WTC11 (cell line): ENCODE measurements around the gene FTH1. TPM values are rescaled to one million over a fixed set of nuclear protein-coding genes. Genes with fewer than 3 reads are reported as not detected.

Source experiments
- ATAC-seq: fragments of 200-7000 bp; cut with Tn5 transposase; 2 replicates; pipeline ENCODE4 v1.10.0; 2021; ENCODE audit warnings: mild to moderate bottlenecking, moderate library complexity
- CTCF ChIA-PET: fragments of 300-600 bp; sonication (Branson Sonifier 250); formaldehyde crosslinking; loops from one replicate; lab custom pipeline; 2021; ENCODE audit warnings: antibody characterized with exemption; lab: Charles Lee
- POLR2A ChIA-PET: fragments of 350-600 bp; sonication (Branson Sonifier 250); formaldehyde crosslinking; loops from one replicate; lab custom pipeline; 2021; ENCODE audit warnings: antibody characterized with exemption; lab: Charles Lee
- DNase-seq: peaks from one replicate; pipeline ENCODE4 v3.0.0; 2021; ENCODE audit warnings: low spot score
- H3K27ac Mint-ChIP-seq: 2 replicates; pipeline ENCODE4 v1.8.0; 2021; ENCODE audit warnings: mixed read lengths
- H3K27me3 Mint-ChIP-seq: 2 replicates; pipeline ENCODE4 v1.8.0; 2021; ENCODE audit warnings: low read depth, mild to moderate bottlenecking, moderate library complexity, mixed read lengths
- H3K36me3 Mint-ChIP-seq: 2 replicates; pipeline ENCODE4 v1.8.0; 2021; ENCODE audit warnings: mixed read lengths
- H3K4me1 Mint-ChIP-seq: 2 replicates; pipeline ENCODE4 v1.8.0; 2022; ENCODE audit warnings: mixed read lengths
- H3K4me3 Mint-ChIP-seq: 2 replicates; pipeline ENCODE4 v1.8.0; 2021; ENCODE audit warnings: mild to moderate bottlenecking, moderate library complexity, mixed read lengths
- H3K9me3 Mint-ChIP-seq: 2 replicates; pipeline ENCODE4 v1.8.0; 2021; ENCODE audit warnings: mixed read lengths
- CTCF ChIP-seq: fragments of 200-600 bp; IDR thresholded peaks from 2 replicates; pipeline ENCODE4 v1.8.0; 2022; ENCODE audit warnings: antibody characterized with exemption
- ETV6 ChIP-seq: sonication (generic); formaldehyde crosslinking; IDR thresholded peaks from 2 replicates; pipeline ENCODE4 v1.8.1; 2022; ENCODE audit warnings: mild to moderate bottlenecking, missing genetic modification reagents
- MAX ChIP-seq: sonication (generic); formaldehyde crosslinking; IDR thresholded peaks from 2 replicates; pipeline ENCODE4 v1.8.0; 2022; ENCODE audit warnings: mild to moderate bottlenecking, missing genetic modification reagents
- NR2C2 ChIP-seq: sonication (generic); formaldehyde crosslinking; IDR thresholded peaks from 2 replicates; pipeline ENCODE4 v1.8.0; 2022; ENCODE audit warnings: mild to moderate bottlenecking, missing genetic modification reagents
- OVOL2 ChIP-seq: fragments of 250-450 bp; sonication (Bioruptor Pico); IDR thresholded peaks from 2 replicates; pipeline ENCODE4 v1.9.0; 2021; ENCODE audit warnings: mild to moderate bottlenecking, borderline replicate concordance
- PRDM15 ChIP-seq: sonication (generic); formaldehyde crosslinking; IDR thresholded peaks from 2 replicates; pipeline ENCODE4 v1.8.0; 2022; ENCODE audit warnings: missing genetic modification reagents
- PRRX2 ChIP-seq: fragments of 250-450 bp; sonication (Bioruptor Pico); IDR thresholded peaks from 2 replicates; pipeline ENCODE4 v1.8.0; 2021; ENCODE audit warnings: mild to moderate bottlenecking
- ZNF121 ChIP-seq: sonication (generic); formaldehyde crosslinking; IDR thresholded peaks from 2 replicates; pipeline ENCODE4 v1.8.0; 2023; ENCODE audit warnings: missing genetic modification reagents
- ZNF263 ChIP-seq: sonication (generic); formaldehyde crosslinking; IDR thresholded peaks from 2 replicates; pipeline ENCODE4 v1.8.1; 2022; ENCODE audit warnings: low read depth, mild to moderate bottlenecking, moderate library complexity, missing genetic modification reagents
- ZNF423 ChIP-seq: fragments of 250-450 bp; sonication (Bioruptor Pico); IDR thresholded peaks from 2 replicates; pipeline ENCODE4 v2.1.2; 2022; ENCODE audit warnings: mild to moderate bottlenecking, moderate library complexity
- ZNF532 ChIP-seq: fragments of 250-450 bp; sonication (Bioruptor Pico); IDR thresholded peaks from 2 replicates; pipeline ENCODE4 v1.9.0; 2021; ENCODE audit warnings: mild to moderate bottlenecking, borderline replicate concordance
- total RNA-seq: library from RNA; stranded (reverse); gene quantifications from 3 replicates; pipeline ENCODE4 v1.2.3, GENCODE V29; 2021

Gene FTH1
- total RNA-seq, 1 experiment from 2014 or later, result 1,108 TPM

GRCh38 chr11:61948505-61948904 is 18.9 kb downstream of the FTH1 start:
- H3K9me3 Mint-ChIP-seq, result no peaks in the 10 kb centered on the region
- ChIA-PET POLR2A (interaction anchor here (0.6 to 2.5 kb wide), 9 partner anchors 14 to 134 kb away, joined by 3 to 26 read pairs (median 11); partner anchors contain the start of gene FTH1), CTCF (interaction anchor here (0.6 to 10.3 kb wide), 34 partner anchors 9 to 188 kb away, joined by 3 to 685 read pairs (median 7); partner anchors contain the start of genes FADS3, FTH1 and RAB3IL1)
- no peak overlapping the region for H3K4me3 Mint-ChIP-seq
- TF ChIP-seq PRRX2, result no peak
- no peak for TF ChIP-seq ZNF423 (CRISPR knock-in tag)
- no peak for TF ChIP-seq ZNF532 (CRISPR knock-in tag)
- TF ChIP-seq NR2C2 (CRISPR knock-in tag), result no peak
- no peak for TF ChIP-seq ZNF121 (CRISPR knock-in tag)
- TF ChIP-seq OVOL2 (CRISPR knock-in tag), result no peak
- no peaks in the 10 kb centered on the region for H3K36me3 Mint-ChIP-seq
- ATAC-seq, result no peak
- peaks cover 3% of the 10 kb centered on the region; the same call in 1 of the 2 replicates for H3K27me3 Mint-ChIP-seq
- no peak overlapping the region for H3K27ac Mint-ChIP-seq
- no peak for DNase-seq
- peaks cover 7% of the 10 kb centered on the region for H3K4me1 Mint-ChIP-seq

- no peaks in the 10 kb centered on the region for H3K36me3 Mint-ChIP-seq
- H3K9me3 Mint-ChIP-seq, result no peaks in the 10 kb centered on the region
- ATAC-seq, result peak; percentile 93
- TF ChIP-seq MAX (no peak), PRDM15 (CRISPR knock-in tag) (peak; percentile 88), ZNF263 (no peak), ETV6 (CRISPR knock-in tag) (peak; percentile 80; the same call in 1 of the 2 replicates), CTCF (peak; percentile 83)
- POLR2A ChIA-PET, result interaction anchor here (0.6 to 2.1 kb wide), 8 partner anchors 20 to 135 kb away, joined by 3 to 15 read pairs (median 4); partner anchors contain the start of gene FTH1
- no peak overlapping the region for H3K4me3 Mint-ChIP-seq
- DNase-seq, result peak; percentile 89
- peaks cover 7% of the 10 kb centered on the region for H3K4me1 Mint-ChIP-seq
- H3K27me3 Mint-ChIP-seq, result peaks cover 3% of the 10 kb centered on the region
- CTCF ChIA-PET, result interaction anchor here (0.5 to 10.3 kb wide), 49 partner anchors 8 to 279 kb away, joined by 3 to 685 read pairs (median 5); partner anchors contain the start of genes FADS3, FTH1 and RAB3IL1
- no peak overlapping the region for H3K27ac Mint-ChIP-seq
Measured at GRCh38 chr11:61947486-61948210, 19.8 kb downstream of the FTH1 start.
